H1 (cell line): ENCODE data around the gene PRKG2. TPM values are rescaled to one million over a fixed set of nuclear protein-coding genes. Genes with fewer than 3 reads are reported as not detected.

Experiments used
- CBX5 ChIP-seq: fragments of 300-800, 300-1000 bp; sonication (generic); IDR thresholded peaks from 2 replicates; pipeline ENCODE4 v1.7.1; 2016; ENCODE audit warnings: antibody characterized with exemption, low read length, low read depth
- RFX5 ChIP-seq: IDR thresholded peaks from 2 replicates; pipeline ENCODE4 v1.6.1; 2011; ENCODE audit warnings: low read depth, low read length, improper control_type of control experiment, borderline replicate concordance
- polyA plus RNA-seq, 7 experiments: library from polyadenylated mRNA; depleted of rRNA in 3 of 7; stranded (reverse) in 5 of 7; unstranded in 2 of 7; fragments of >200 nt in 5 of 7; fragments of 200-250 nt in 2 of 7; gene quantifications; 1 replicate in 5 of 7; 2 replicates in 1 of 7; 4 replicates in 1 of 7; pipeline versions ENCODE4 v1.2.1 to v1.2.3, GENCODE V29; 2011 to 2013; ENCODE audit warnings: missing spikeins in 2 of 7, mixed read lengths in 2 of 7
- total RNA-seq: library from RNA; stranded (reverse); fragmentation: NEBNext Ultra II Directional; extraction: Animal tissue kit (Norgen Biotek cat#: 25700); gene quantifications from 2 replicates; pipeline ENCODE4 v1.2.1, GENCODE V29; 2021
- TF ChIP-seq, protein P1 (sequence below): IDR thresholded peaks from 2 replicates; pipeline ENCODE4 v1.6.1; 2012; ENCODE audit warnings: inconsistent platforms

Gene PRKG2
- total and polyA plus RNA-seq, 2 of the 8 experiments (the other 6 are each of a cell fraction or from before 2014, with no cell fraction given), result 0.45 to 1.2 TPM

- TF ChIP-seq CBX5, result no peak
- TF ChIP-seq, protein P1, sequence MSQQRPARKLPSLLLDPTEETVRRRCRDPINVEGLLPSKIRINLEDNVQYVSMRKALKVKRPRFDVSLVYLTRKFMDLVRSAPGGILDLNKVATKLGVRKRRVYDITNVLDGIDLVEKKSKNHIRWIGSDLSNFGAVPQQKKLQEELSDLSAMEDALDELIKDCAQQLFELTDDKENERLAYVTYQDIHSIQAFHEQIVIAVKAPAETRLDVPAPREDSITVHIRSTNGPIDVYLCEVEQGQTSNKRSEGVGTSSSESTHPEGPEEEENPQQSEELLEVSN, result no peak
- no peak for TF ChIP-seq RFX5
These were observed 176.2 kb downstream of the PRKG2 start (continued) for GRCh38 chr4:81038636-81039350.

Other genes starting within 250 kb of the PRKG2 start
- 0.06 TPM in 1 of 2 replicates, not detected in the other for gene BMP3, start 184.5 kb downstream of the PRKG2 start, total RNA-seq
- 0.02 TPM in 1 of 2 replicates, not detected in the other for gene BMP3, start 184.5 kb downstream of the PRKG2 start, polyA plus RNA-seq (2011; rRNA removed)